Measurements from ENCODE around the gene PIP4K2A.

PIP4K2A gene

GRCh38 chr10:22681301-22681700, 33.1 kb downstream of the PIP4K2A start:
- no peaks in the 10 kb centered on the region for H3K36me3 ChIP-seq (ENCODE audit: control insufficient read depth, insufficient read depth, low read length)

GRCh38 chr10:22679608-22680007, 34.8 kb downstream of the PIP4K2A start:
- Histone ChIP-seq H3K27me3 (ENCODE audit: control insufficient read depth, insufficient read depth, low read length) (no peaks in the 10 kb centered on the region), H3K4me1 (ENCODE audit: control insufficient read depth, insufficient read depth, low read length) (peaks cover 39% of the 10 kb centered on the region), H3K9me3 (ENCODE audit: control insufficient read depth, insufficient read depth, low read depth, low read length) (no peaks in the 10 kb centered on the region), H3K27ac (ENCODE audit: low read depth, low read length) (no peak overlapping the region; the same call in 1 of the 2 replicates), H3K9ac (ENCODE audit: low read length) (no peak overlapping the region), H3K36me3 (ENCODE audit: control insufficient read depth, insufficient read depth, low read length) (no peaks in the 10 kb centered on the region), H3K4me3 (ENCODE audit: low read depth, low read length) (no peak overlapping the region)

More at GRCh38 chr10:22681301-22681700, 33.1 kb downstream of the PIP4K2A start:
- no peak overlapping the region for H3K4me3 ChIP-seq (ENCODE audit: low read depth, low read length)
- peak overlapping the region; percentile 29; the same call in 1 of the 2 replicates for H3K27ac ChIP-seq (ENCODE audit: low read depth, low read length)
- no peaks in the 10 kb centered on the region for H3K9me3 ChIP-seq (ENCODE audit: control insufficient read depth, insufficient read depth, low read depth, low read length)
- no peak overlapping the region for H3K9ac ChIP-seq (ENCODE audit: low read length)
- H3K27me3 ChIP-seq (ENCODE audit: control insufficient read depth, insufficient read depth, low read length) = no peaks in the 10 kb centered on the region
- peaks cover 36% of the 10 kb centered on the region for H3K4me1 ChIP-seq (ENCODE audit: control insufficient read depth, insufficient read depth, low read length)

GRCh38 chr10:22677333-22677732, 37.0 kb downstream of the PIP4K2A start:
- no peak overlapping the region for H3K9ac ChIP-seq (ENCODE audit: low read length)
- peaks cover 44% of the 10 kb centered on the region for H3K4me1 ChIP-seq (ENCODE audit: control insufficient read depth, insufficient read depth, low read length)
- no peak overlapping the region for H3K27ac ChIP-seq (ENCODE audit: low read depth, low read length)

GRCh38 chr10:22676435-22676834, 37.9 kb downstream of the PIP4K2A start:
- peaks cover 41% of the 10 kb centered on the region for H3K4me1 ChIP-seq (ENCODE audit: control insufficient read depth, insufficient read depth, low read length)
- H3K9me3 ChIP-seq (ENCODE audit: control insufficient read depth, insufficient read depth, low read depth, low read length) = no peaks in the 10 kb centered on the region
- no peak overlapping the region for H3K27ac ChIP-seq (ENCODE audit: low read depth, low read length)
- H3K27me3 ChIP-seq (ENCODE audit: control insufficient read depth, insufficient read depth, low read length) = no peaks in the 10 kb centered on the region
- no peaks in the 10 kb centered on the region for H3K36me3 ChIP-seq (ENCODE audit: control insufficient read depth, insufficient read depth, low read length)
- H3K9ac ChIP-seq (ENCODE audit: low read length) = no peak overlapping the region
- H3K4me3 ChIP-seq (ENCODE audit: low read depth, low read length) = no peak overlapping the region

More at GRCh38 chr10:22677333-22677732, 37.0 kb downstream of the PIP4K2A start:
- no peak overlapping the region for H3K4me3 ChIP-seq (ENCODE audit: low read depth, low read length)
- H3K9me3 ChIP-seq (ENCODE audit: control insufficient read depth, insufficient read depth, low read depth, low read length) = no peaks in the 10 kb centered on the region
- no peaks in the 10 kb centered on the region for H3K27me3 ChIP-seq (ENCODE audit: control insufficient read depth, insufficient read depth, low read length)
- no peaks in the 10 kb centered on the region for H3K36me3 ChIP-seq (ENCODE audit: control insufficient read depth, insufficient read depth, low read length)

- H3K27me3 ChIP-seq (ENCODE audit: control insufficient read depth, insufficient read depth, low read length) = no peaks in the 10 kb centered on the region
- no peak overlapping the region for H3K4me3 ChIP-seq (ENCODE audit: low read depth, low read length)
- H3K9ac ChIP-seq (ENCODE audit: low read length) = no peak overlapping the region
- H3K27ac ChIP-seq (ENCODE audit: low read depth, low read length) = no peak overlapping the region
- peaks cover 31% of the 10 kb centered on the region for H3K4me1 ChIP-seq (ENCODE audit: control insufficient read depth, insufficient read depth, low read length)
- no peaks in the 10 kb centered on the region for H3K9me3 ChIP-seq (ENCODE audit: control insufficient read depth, insufficient read depth, low read depth, low read length)
- no peaks in the 10 kb centered on the region for H3K36me3 ChIP-seq (ENCODE audit: control insufficient read depth, insufficient read depth, low read length)
Observed at GRCh38 chr10:22674573-22674930, 39.8 kb downstream of the PIP4K2A start.

DNA sequence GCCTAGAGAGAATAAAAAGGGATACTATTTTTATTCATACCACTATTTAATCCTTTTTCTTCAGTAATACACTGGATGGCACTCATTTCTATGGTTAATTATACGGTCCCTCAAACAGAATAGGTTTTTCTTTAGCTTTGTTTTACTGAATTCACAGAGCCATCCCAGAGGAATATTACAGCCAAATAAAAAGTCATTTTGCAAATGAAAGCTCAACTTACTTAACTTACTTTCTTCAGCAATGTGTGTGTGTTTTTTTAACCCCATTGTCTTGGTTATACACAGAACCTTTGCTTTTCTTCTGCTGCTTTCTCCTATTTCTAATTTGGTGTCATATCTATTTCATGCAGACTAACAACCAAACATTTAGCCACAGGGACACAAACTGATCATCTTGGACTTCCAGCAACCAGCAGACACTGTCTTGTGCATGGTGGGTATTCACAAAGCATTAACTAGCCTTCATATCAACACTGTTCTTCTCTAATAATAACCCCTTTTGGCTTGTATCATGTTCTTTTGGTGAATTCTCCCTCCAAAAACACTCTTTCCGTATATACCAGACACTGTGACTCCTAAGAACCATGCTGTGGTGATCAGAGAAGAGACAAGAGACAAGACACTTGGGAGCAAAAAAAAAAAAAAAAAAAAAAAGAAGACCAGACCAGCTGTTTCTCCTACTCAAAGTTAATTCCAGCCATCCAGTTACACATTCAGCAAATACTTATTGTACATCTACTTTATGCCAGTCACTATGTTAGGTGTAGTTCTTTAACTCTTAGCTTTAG, 40.4 kb downstream of the PIP4K2A start:
- Histone ChIP-seq H3K9me3 (ENCODE audit: control insufficient read depth, insufficient read depth, low read depth, low read length) (no peaks in the 10 kb centered on the region), H3K9ac (ENCODE audit: low read length) (no peak overlapping the region)

DNA sequence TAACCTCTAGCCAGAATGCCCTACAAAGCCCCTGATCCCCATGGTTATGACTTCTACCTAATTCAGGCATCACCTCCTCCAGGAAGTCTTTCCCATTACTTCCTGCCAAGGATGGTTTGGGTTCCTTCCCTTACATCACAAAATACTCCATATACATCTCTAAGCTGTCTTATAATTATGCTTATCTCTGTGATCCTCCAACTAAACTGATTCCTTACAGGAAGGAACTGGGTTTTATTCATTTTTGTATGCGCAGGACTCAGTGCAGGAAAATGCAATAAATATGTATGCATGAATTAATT, 41.3 kb downstream of the PIP4K2A start:
- peaks cover 43% of the 10 kb centered on the region for H3K4me1 ChIP-seq (ENCODE audit: control insufficient read depth, insufficient read depth, low read length)
- H3K27ac ChIP-seq (ENCODE audit: low read depth, low read length) = no peak overlapping the region
- H3K27me3 ChIP-seq (ENCODE audit: control insufficient read depth, insufficient read depth, low read length) = no peaks in the 10 kb centered on the region
- no peak overlapping the region for H3K4me3 ChIP-seq (ENCODE audit: low read depth, low read length)
- H3K9ac ChIP-seq (ENCODE audit: low read length) = no peak overlapping the region
- no peaks in the 10 kb centered on the region for H3K36me3 ChIP-seq (ENCODE audit: control insufficient read depth, insufficient read depth, low read length)
- H3K9me3 ChIP-seq (ENCODE audit: control insufficient read depth, insufficient read depth, low read depth, low read length) = no peaks in the 10 kb centered on the region

More for the DNA sequence above, 40.4 kb downstream of the PIP4K2A start:
- no peak overlapping the region for H3K4me3 ChIP-seq (ENCODE audit: low read depth, low read length)
- no peaks in the 10 kb centered on the region for H3K27me3 ChIP-seq (ENCODE audit: control insufficient read depth, insufficient read depth, low read length)
- peaks cover 37% of the 10 kb centered on the region for H3K4me1 ChIP-seq (ENCODE audit: control insufficient read depth, insufficient read depth, low read length)
- no peaks in the 10 kb centered on the region for H3K36me3 ChIP-seq (ENCODE audit: control insufficient read depth, insufficient read depth, low read length)
- H3K27ac ChIP-seq (ENCODE audit: low read depth, low read length) = no peak overlapping the region

GRCh38 chr10:22672319-22673090, 41.9 kb downstream of the PIP4K2A start:
- Histone ChIP-seq H3K27me3 (ENCODE audit: control insufficient read depth, insufficient read depth, low read length) (no peaks in the 10 kb centered on the region), H3K4me1 (ENCODE audit: control insufficient read depth, insufficient read depth, low read length) (peaks cover 43% of the 10 kb centered on the region), H3K27ac (ENCODE audit: low read depth, low read length) (no peak overlapping the region), H3K9me3 (ENCODE audit: control insufficient read depth, insufficient read depth, low read depth, low read length) (no peaks in the 10 kb centered on the region), H3K9ac (ENCODE audit: low read length) (no peak overlapping the region), H3K36me3 (ENCODE audit: control insufficient read depth, insufficient read depth, low read length) (no peaks in the 10 kb centered on the region), H3K4me3 (ENCODE audit: low read depth, low read length) (no peak overlapping the region)

- Histone ChIP-seq H3K9ac (ENCODE audit: low read length) (no peak overlapping the region), H3K4me1 (ENCODE audit: control insufficient read depth, insufficient read depth, low read length) (peaks cover 52% of the 10 kb centered on the region)
Observed at GRCh38 chr10:22670788-22671187, 43.6 kb downstream of the PIP4K2A start.

DNA sequence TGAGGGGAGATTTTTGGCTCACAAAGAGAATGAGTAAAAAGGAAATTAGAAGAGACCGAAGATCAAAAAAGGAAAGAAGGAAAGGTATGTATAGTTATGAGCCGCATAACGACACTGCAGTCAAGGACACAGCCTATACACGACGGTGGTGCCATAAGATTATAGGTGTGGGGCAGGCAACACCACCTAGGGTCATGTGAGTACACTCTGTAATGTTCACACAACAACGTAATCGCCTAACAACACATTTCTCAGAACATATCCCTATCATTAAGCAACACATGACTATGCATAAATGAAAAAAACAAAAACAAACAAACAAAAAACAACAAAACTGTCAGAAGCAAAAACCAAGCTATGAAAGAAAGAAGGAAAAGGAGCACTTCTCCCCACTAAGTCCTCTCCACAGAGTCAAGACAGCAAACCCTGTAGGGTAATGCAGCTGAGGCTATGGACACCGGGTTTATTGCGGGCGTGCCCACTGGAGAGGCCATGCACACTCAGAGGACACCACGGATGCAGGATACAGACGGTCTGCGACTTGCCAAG, 45.1 kb downstream of the PIP4K2A start:
- Histone ChIP-seq H3K9ac (ENCODE audit: low read length) (no peak overlapping the region), H3K4me3 (ENCODE audit: low read depth, low read length) (no peak overlapping the region), H3K27ac (ENCODE audit: low read depth, low read length) (no peak overlapping the region), H3K27me3 (ENCODE audit: control insufficient read depth, insufficient read depth, low read length) (no peaks in the 10 kb centered on the region), H3K36me3 (ENCODE audit: control insufficient read depth, insufficient read depth, low read length) (no peaks in the 10 kb centered on the region), H3K4me1 (ENCODE audit: control insufficient read depth, insufficient read depth, low read length) (peaks cover 46% of the 10 kb centered on the region), H3K9me3 (ENCODE audit: control insufficient read depth, insufficient read depth, low read depth, low read length) (no peaks in the 10 kb centered on the region)

More at GRCh38 chr10:22670788-22671187, 43.6 kb downstream of the PIP4K2A start:
- no peak overlapping the region for H3K4me3 ChIP-seq (ENCODE audit: low read depth, low read length)
- H3K9me3 ChIP-seq (ENCODE audit: control insufficient read depth, insufficient read depth, low read depth, low read length) = no peaks in the 10 kb centered on the region
- H3K27ac ChIP-seq (ENCODE audit: low read depth, low read length) = no peak overlapping the region
- H3K27me3 ChIP-seq (ENCODE audit: control insufficient read depth, insufficient read depth, low read length) = no peaks in the 10 kb centered on the region
- H3K36me3 ChIP-seq (ENCODE audit: control insufficient read depth, insufficient read depth, low read length) = no peaks in the 10 kb centered on the region

- Histone ChIP-seq H3K4me1 (ENCODE audit: control insufficient read depth, insufficient read depth, low read length) (peaks cover 34% of the 10 kb centered on the region), H3K4me3 (ENCODE audit: low read depth, low read length) (no peak overlapping the region), H3K27ac (ENCODE audit: low read depth, low read length) (no peak overlapping the region), H3K9ac (ENCODE audit: low read length) (no peak overlapping the region), H3K9me3 (ENCODE audit: control insufficient read depth, insufficient read depth, low read depth, low read length) (no peaks in the 10 kb centered on the region), H3K36me3 (ENCODE audit: control insufficient read depth, insufficient read depth, low read length) (no peaks in the 10 kb centered on the region), H3K27me3 (ENCODE audit: control insufficient read depth, insufficient read depth, low read length) (no peaks in the 10 kb centered on the region)
Observed at GRCh38 chr10:22667093-22667480, 47.3 kb downstream of the PIP4K2A start.

Data from HUES6 (cell line).